GM18505 (cell line): Measurements from ENCODE around the gene CREB3.
A peak's percentile ranks its signal among the peaks of the same experiment; 100 is the strongest.

ENCODE experiments used
- ATAC-seq: cut with Tn5 transposase; IDR thresholded peaks from one replicate; pipeline ENCODE4 v1.9.1; 2021; ENCODE audit not compliant: unreplicated experiment
- POLR2A ChIP-seq: IDR thresholded peaks from 4 replicates; pipeline ENCODE4 v1.6.1; 2011; ENCODE audit warnings: borderline replicate concordance; ENCODE audit not compliant: insufficient read depth, insufficient read length; ENCODE audit errors: extremely low read depth

The CREB3 gene, protein sequence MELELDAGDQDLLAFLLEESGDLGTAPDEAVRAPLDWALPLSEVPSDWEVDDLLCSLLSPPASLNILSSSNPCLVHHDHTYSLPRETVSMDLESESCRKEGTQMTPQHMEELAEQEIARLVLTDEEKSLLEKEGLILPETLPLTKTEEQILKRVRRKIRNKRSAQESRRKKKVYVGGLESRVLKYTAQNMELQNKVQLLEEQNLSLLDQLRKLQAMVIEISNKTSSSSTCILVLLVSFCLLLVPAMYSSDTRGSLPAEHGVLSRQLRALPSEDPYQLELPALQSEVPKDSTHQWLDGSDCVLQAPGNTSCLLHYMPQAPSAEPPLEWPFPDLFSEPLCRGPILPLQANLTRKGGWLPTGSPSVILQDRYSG

DNA sequence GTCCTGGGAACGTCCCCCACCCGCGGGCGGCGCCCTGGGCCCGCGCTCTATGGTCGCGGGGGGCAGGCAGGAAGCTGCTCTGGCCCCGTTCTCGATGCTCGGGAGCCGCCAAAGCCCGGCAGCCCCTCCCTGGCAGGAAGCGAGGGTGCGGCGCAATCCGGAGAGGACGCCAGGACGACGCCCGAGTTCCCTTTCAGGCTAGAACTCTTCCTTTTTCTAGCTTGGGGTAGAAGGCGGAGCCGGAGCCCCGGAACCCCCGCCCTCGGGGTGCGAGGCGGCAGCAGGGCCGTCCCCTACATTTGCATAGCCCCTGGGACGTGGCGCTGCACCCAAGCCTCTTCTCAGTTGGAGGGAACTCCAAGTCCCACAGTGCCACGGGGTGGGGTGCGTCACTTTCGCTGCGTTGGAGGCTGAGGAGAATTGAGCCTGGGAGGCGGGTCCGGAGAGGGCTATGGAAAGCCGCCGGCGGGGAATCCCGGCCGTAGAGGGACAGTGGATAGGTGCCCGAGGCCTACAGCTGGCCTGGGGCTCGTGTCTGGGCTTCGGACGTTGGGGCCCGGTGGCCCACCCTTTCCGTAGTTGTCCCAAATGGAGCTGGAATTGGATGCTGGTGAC, at the start of gene CREB3, which contains the start of gene TLN1:
TSS of gene CREB3 (plus strand) at position 482 of the 615 bp plus-strand sequence. CDS start at position 589, 107 bp downstream.
TSS of gene TLN1 (minus strand) at position 11 of the 615 bp plus-strand sequence. CDS start 6,501 bp downstream, outside the sequence.
- ATAC-seq: peak; percentile 75
- peak; percentile 86 for TF ChIP-seq POLR2A

DNA sequence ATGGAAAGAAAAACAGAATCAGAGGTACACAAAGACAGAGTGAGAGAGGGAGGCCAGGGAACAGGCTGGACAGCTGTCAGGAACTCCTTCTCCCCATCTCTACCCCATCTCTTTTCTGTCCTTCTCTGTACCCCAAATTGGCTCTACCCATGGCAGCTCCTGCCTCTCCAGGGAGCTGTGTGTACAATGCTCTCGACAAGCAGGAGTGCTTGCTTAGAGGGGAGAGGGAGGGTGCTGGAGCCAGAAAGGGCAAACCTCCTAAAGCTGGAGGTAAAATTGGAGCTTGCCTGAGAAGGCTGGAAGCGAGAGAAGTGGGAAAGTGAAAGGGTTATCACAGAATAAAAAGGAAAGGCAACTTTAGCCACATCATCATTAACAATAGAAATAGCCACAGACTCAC, 49.1 kb upstream of the CREB3 start:
- no peak for TF ChIP-seq POLR2A
- no peak for ATAC-seq

DNA sequence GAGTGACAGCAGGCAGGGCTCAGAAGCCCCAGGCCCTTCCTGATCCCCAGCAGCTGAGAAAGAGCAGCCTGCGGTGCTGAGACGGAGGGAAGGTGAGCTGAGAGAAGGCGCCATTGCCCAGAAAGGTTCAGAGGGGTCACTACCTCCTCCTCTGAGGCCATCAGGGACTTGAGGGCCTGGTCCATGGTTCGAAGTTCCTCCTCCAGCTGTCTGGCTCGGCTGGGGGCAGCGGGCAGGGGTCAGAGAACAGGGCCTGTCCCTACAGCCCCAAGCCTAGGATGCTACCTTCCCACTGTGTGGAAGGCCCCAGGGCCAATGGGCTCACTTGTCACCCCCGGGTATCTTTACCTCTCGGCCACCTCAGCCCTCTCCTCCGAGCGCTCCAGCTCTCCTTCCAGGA, 47.5 kb upstream of the CREB3 start:
- ATAC-seq: no peak
- no peak for TF ChIP-seq POLR2A

DNA sequence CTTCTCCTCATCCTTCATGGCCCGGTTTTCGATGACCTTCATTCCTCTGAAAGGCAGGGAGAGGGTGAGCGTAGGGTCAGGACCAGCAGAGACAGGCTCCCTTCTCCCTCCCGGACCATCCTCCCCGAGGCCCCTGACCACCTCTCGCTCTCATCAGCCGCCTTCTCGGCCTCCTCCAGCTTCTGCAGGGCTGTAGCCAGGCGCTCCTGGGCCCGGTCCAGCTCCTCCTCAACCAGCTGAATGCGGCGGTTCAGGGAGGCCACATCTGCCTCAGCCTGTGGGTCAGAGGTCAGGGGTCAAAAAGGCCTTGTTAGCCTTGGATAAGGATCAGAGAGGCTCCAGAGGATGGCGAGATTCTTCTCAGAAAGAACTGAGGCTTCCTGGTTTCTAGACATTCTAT, 47.0 kb upstream of the CREB3 start:
- TF ChIP-seq POLR2A: no peak
- ATAC-seq: no peak

DNA sequence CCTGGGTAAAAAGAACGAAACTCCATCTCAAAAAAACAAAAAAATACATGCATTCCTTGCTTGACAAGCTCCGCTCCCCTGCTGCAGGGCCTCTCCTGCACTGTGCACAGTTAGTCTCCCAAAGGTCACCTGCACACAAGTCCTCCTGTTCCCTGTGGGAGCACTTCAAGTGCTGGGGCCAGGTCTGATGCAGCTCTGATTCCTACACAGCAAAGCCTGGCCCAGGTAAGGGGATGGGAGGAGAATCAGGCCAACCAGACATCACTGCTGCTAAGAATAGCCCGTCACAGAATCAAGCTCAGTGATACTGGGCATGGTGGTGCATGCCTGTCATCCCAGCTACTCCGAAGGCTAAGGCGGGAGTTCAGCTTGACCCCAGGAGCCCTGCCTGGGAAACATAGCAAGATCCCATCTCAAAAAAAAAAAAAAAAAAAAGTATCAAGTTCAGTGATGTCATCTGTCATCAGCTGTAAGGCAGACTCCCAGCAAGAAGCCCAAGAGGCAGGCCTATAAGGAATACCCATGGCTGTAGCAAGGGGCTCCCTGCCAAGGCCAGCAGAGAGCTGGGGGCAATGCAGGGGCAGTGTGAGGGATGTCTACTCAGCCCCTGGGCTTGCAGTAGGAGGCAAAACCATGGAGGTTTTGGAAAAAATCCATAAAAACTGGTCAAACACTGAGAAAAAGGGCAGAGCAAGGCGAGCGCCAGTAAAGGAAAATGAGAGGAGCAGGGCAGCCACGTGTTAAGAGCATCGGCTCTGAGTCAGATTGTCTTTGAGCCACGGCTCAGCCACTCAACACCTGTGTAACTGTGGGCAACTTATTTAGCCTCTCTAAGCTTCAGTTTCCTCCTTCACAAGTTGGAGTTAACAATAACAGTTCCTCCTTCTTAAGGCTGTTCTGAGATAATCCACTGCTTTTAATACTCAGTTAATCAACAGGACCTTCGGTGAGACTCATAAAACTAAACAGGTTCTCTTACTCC, 46.0 kb upstream of the CREB3 start:
- TF ChIP-seq POLR2A: no peak
- no peak for ATAC-seq

DNA sequence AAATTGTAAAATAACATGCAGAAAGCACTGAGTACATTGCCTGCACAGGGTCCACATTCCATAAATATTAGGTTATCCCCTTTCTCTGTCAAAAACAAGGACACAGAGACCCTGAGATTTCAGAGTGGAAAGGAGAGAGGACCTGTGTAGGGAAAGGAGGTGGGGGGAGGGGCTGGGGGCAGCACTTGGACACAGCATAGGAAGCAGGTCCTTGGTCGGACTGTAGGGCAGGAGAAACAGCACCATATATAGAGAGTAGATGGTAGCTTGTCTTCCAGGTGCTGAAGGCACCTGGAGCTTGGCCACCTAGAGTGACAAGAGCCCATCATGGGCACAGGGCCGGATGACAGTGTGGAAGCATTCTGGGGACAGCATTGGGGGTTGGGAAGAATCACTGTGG, 45.2 kb upstream of the CREB3 start:
- no peak for ATAC-seq
- no peak for TF ChIP-seq POLR2A

DNA sequence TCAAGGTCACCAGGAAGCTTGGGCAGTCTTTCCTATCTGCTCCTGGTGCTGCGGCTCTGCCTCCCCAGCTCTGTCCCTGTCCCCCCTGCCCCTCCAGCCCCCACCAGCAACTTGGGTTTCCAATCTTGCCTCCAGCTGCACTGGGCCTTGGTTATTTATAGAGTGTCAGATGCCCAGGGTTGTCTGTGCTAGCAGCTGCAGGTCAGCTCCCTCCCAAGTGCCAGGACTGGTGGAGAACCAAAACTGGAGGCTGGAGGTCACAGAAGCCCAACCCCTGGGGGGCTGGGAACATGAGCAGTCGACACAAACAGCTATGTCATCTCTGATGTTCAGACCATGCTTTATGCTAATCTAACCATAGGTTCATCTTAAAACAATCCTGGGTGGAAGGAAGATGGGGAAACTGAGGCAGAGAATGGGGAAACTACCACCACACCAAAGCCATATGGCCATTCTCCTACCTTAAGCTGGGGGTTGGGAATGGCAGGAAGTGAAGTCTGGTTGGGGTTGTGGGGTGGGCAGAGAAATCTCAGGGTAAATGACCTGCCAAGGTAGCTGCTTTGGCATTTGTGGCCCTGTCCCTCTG, 44.4 kb upstream of the CREB3 start:
- ATAC-seq: no peak
- TF ChIP-seq POLR2A: no peak

DNA sequence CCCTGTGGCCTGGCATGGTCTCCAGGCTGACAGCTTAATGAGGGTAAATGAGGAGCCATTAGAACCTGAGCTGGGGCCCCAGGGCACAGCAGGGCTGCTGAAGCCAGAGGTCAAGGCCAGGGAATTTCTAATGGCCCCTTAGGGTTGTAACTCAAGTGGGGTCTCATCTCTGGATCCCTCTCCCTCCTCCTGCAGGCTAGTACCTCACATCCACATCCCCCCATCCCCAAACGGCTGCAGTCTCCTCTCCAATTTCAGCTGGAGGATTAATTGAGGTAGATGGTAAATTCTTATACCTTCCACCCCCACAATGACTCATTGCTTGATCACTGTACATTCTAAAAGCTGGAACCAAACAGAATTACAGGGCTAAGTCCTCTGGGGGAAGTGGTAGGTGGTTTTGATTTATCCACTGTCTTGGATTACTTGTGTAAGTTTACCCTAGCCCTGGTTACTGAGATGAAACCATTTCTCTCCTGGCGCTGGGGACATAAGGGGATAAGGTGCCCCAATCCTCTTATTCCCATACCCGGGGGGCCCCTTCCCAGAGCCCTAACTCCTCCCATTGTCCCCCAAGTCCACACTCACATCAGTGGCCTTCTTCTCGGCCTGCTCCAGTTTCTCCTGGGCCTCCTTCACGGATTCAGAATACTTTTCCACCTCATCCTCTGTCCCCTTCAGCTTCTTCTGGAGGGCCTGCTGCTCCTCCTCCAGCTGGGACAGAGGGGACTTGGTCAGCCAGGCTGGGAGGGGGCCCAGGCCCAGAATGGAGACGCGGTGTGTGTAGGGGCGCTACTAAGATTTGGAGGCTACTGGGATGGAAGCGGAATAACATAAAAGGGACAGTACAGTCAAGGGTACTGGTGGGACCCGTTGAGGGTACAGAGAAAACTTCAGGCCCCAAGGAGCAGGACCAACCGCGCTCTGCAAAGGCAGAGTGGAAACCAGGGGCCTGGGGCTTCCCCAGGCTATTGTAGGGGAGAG, 43.6 kb upstream of the CREB3 start:
- ATAC-seq: no peak
- TF ChIP-seq POLR2A: no peak

DNA sequence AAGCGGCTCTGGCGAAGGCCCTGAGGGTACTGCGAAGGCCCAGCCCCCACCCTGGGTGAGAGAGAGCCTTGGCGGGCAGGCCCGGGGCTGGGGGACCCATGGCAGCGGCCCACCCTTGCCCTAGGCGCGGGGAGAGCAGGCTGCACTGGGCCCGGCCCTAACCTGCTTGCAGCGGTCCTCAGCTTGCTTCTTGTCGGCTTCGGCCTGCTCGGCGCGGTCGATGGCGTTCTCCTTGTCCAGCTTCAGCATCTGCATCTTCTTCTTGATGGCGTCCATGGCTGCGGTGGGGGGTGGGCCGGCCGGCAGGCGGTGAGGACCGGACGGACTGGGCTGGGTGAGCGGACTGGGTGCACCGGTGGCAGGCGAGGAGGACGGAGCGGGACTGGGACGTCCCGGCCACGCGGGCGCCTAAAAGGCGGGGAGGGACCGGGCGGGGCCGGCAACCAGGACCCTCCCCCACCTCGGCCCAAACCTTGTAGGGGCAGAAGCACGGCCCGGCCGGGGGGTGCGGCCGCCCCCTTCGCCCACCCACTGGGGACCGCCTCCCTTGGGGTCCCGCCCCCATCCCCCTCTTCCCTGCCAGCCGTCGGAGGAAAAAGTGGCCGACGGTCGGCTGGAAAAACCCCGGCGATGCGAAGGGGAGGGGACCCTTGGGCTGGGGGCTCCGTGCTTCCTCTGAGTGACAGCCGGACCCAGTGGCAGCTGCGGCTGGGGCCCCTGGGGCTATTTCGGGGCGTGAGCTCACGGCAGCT, 42.7 kb upstream of the CREB3 start, which contains the start of gene TPM2:
TSS of gene TPM2 (minus strand) at position 384 of the 752 bp plus-strand sequence. CDS start at position 276, 108 bp downstream.
- no peak for TF ChIP-seq POLR2A
- no peak for ATAC-seq

DNA sequence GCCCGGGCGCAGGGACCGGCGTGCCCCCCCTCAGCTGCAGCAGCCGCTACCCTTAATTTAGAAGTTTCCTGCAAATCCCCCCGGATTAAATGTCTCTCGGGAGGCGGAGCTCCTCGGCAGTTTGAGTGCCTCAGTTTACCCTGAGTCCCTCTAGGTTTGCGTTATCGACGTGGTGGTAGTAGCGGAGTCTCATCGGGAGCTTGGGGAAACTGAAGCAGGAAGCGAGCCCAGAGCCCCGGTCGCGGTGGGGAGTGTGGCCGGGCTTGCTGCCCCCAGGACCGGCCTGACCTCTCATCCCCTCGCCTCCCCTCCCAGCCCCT, 42.2 kb upstream of the CREB3 start:
- no peak for TF ChIP-seq POLR2A
- ATAC-seq: no peak

DNA sequence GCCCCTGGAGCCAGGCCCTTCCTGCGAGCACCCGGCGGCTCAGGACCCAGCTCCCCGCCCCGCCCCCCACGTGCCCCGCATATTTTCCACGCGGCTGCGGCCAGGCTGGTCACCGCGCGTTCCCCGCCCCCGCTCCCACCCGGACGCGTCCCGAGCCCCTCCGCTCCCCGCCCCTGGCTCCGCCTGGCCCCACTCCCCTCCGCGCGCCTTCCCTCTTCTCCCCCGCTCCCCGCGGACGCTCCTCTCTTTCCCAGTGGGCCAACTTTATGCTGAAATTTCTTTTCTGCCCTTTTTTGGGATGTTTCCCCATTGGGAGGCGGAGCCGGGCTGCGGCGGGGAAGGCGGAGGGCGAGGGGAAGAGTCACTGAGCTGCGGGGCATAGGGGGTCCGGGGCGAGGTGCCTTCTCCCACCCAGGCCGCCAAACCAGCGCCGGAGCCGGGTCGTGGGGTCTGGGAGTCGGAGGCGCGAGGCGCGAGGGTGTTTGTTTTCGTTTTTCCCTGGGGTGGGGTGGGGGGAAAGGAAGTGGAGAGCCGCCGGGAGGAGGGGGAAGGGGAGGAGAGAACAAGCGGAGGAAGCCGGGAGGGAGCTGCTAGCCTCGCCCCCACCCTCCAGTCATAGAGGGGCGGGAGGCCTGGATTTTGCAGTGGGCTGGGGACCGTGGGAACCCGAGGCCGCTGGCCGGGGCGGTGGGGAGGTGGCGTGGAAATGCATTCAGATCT, 41.7 kb upstream of the CREB3 start:
- no peak for ATAC-seq

DNA sequence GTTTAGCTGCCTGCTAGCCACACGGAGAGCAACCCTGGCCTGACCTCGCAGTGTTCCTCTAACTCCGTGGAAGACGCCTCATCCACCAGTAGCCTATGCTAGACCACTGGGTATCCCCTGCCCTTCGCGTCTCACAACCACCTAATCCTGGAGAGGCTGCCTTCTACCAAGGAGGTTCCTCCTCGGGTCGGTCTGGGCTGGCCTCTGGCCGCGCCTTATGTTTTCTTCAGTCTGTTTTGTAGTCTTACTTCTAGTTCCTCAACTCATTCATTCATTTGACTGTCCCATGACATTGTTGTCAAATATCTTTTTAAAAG, 41.2 kb upstream of the CREB3 start:
- no peak for TF ChIP-seq POLR2A
- no peak for ATAC-seq

More for the DNA sequence above, 41.7 kb upstream of the CREB3 start:
- TF ChIP-seq POLR2A: no peak
